OCI-LY3 (cell line): ENCODE results near the gene STK32B.

Experiments used
- CTCF ChIP-seq: fragments of 200-600, 300-600 bp; sonication (generic); IDR thresholded peaks from 2 replicates; pipeline ENCODE4 v1.5.1; 2014; ENCODE audit warnings: antibody characterized with exemption, low read length, low read depth
- EZH2phosphoT487 ChIP-seq: fragments of 200-600 bp; shearing (Covaris generic); IDR thresholded peaks from 2 replicates; pipeline ENCODE4 v1.6.1; 2018; ENCODE audit warnings: antibody characterized with exemption, mixed run types, low read depth

- TF ChIP-seq EZH2phosphoT487 = no peak
- TF ChIP-seq CTCF = no peak
Measured at GRCh38 chr4:5462896-5463295, 411.6 kb downstream of the STK32B start.
